Renal cortical epithelial cell (primary cell): ENCODE data around the gene DOP1B. TPM values are rescaled to one million over a fixed set of nuclear protein-coding genes. Genes with fewer than 3 reads are reported as not detected.
A peak's percentile ranks its signal among the peaks of the same experiment; 100 is the strongest.
"Not testable (repeated sequence)": the region's sequence is repeated elsewhere in the genome, so short reads cannot be mapped to it uniquely, and the experiment has no call there.

ENCODE experiments used
- DNase-seq: peaks from one replicate; pipeline ENCODE4 v3.0.0-alpha.2; 2011; ENCODE audit warnings: low read depth
- total RNA-seq: library from RNA; depleted of rRNA; stranded (reverse); fragments of >200 nt; gene quantifications from 2 replicates; pipeline ENCODE4 v1.2.3, GENCODE V29; 2014

DOP1B gene
- total RNA-seq, 1 donor from 2014 or later, result 21.0 TPM

DNA sequence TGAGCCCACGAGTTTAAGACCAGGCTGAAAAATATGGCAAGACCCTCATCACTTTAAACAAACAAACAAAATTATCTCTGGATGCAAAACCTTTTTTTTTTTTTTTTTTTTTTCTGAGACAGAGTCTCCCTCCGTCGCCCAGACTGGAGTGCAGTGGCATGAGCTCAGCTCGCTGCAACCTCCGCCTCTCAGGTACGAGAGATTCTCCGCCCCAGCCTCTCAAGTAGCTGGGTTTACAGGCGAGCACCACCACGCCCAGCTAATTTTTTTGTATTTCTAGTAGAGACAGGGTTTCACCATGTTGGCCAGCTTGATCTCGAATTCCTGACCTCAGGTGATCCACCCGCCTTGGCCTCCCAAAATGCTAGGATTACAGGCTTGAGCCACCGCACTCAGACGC lies 16.8 kb upstream of the DOP1B start:
- DNase-seq, result not testable (repeated sequence)

GRCh38 chr21:36141513-36141925 lies 15.1 kb upstream of the DOP1B start:
- peak; percentile 89 for DNase-seq

DNA sequence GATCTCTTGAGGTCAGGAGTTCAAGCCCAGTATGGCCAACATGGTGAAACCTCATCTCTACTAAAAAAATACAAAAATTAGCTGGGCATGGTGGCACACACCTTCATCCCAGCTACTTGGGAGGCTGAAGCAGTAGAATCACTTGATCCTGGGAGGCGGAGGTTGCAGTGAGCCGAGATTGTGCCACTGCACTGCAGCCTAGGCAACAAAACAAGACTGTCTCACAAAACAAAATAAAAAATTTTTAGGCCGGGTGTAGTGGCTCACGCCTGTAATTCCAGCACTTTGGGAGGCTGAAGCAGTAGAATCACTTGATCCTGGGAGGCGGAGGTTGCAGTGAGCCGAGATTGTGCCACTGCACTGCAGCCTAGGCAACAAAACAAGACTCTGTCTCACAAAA lies 12.4 kb upstream of the DOP1B start:
- DNase-seq, result not testable (repeated sequence)

DNA sequence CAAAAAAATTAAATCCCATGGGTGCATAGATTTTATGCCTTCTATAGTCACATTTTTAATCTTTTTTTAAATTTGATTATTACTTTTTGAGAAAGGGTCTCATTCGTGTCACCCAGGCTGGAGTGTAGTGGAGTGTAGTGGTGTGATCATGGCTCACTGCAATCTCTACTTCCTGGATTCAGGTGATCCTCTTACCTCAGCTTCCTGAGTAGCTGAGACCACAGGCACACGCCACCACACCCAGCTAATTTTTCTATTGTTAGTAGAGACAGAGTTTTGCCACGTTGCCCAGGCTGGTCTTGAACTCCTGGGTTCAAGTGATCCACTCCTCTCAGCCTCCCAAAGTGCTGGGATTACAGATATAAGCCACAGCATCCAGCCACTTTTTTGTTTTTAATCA lies 11.4 kb upstream of the DOP1B start:
- DNase-seq, result no peak

- DNase-seq, result no peak
Observed at GRCh38 chr21:36147911-36148310, 8.7 kb upstream of the DOP1B start.

DNA sequence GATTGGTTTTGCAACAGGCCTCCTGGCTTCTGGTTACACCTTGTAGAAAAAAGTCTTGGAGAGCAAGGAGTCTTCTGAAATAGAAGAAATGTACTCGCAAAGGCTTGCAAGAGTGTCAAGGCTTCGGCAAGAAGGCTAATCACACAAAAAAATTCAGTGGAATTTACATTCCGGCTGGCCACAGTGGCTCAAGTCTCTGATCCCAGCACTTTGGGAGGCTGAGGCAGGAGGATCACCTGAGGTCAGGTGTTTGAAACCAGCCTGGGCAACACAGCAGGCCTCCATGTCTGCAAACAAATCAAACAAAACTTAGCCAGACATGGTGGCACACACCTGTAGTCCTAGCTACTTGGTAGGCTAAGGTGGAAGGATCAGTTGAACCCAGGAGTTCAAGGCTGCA lies 7.7 kb upstream of the DOP1B start:
- DNase-seq, result no peak

DNA sequence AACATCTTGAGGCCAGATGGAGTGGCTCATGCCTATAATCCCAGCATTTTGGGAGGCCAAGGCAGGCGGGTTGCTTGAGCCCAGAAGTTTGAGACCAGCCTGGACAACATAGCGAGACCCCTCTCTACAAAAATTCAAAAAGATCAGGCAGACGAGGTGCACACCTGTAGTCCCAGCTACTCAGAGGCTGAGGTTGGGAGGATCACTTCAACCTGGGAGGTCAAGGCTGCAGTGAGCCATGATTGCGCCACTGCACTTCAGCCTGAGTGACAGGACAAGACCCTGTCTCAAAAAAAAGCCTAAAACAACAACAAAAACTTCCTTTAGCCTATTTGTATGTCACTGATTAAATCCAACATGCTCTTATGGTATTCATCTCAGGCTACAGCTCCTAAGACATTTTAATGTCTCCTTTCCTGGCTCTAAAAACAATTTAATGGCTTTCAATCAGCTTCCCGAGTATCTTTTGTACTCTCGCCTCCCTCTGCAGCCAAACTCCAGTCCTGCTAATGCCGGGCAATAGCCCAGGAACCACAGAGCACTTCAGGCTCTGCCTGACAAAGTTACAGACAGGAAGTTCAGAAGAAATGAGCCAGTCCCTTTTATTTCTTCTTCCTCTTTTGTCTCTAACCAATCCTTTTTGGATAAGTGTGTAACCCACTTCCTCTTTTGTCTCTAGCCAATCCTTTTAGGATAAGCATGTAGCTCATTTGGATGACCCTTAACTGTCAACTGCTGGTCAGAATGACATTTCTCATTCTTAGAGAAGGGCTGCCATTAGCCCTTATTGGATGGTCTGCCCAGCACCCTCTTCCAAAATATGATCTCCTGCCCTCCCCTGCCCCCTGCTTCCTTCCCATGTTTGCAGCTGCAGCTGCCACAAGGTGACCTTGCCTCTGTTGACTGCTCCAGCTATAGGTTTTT lies 6.6 kb upstream of the DOP1B start:
- DNase-seq, result peak; percentile 25

GRCh38 chr21:36155603-36156338 lies 853 bp upstream of the DOP1B start:
- DNase-seq, result no peak

DNA sequence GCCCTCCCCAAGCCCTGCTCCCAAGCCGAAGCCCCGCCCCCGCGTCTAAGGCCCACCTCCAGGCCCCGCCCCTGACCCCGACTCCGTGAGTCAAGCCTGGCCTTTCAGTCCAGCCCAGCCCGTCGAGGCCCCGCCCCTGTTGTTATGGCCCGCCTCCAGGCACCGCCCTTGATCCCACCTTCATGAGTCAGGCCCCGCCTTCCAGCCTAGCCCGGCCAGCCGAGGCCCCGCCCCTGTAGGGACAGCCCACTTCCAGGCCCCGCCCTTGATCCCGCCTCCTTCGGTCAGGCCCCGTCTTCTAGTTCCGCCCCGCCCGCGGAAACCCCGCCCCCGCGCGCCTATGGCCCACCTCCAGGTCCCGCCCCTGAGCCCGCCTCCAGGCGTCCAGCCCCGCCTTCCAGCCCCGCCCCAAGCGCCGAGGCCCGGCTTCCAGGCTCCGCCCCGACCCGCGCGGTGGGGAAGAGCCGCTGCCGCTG lies 247 bp upstream of the DOP1B start:
- DNase-seq, result peak; percentile 86

GRCh38 chr21:36159356-36159921 lies 2.8 kb downstream of the DOP1B start:
- no peak for DNase-seq

DNA sequence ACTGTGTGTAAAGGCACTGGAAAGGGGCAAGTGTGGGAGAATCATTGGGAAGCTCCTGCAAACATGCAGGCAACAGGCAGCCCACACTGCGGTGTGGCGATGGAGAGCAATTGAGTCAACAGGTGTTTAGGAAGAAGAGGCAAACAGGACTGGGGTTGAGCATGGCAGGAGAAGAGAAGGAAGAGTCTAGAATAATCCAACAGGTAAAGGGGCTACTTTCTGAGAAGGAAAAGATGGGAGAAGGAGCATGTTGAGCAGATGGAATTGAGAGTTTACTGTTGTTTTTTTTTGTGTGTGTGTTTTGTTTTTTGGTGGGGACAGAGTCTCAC lies 4.2 kb downstream of the DOP1B start:
- DNase-seq, result no peak

GRCh38 chr21:36162631-36163030 lies 6.0 kb downstream of the DOP1B start:
- DNase-seq, result no peak

DNA sequence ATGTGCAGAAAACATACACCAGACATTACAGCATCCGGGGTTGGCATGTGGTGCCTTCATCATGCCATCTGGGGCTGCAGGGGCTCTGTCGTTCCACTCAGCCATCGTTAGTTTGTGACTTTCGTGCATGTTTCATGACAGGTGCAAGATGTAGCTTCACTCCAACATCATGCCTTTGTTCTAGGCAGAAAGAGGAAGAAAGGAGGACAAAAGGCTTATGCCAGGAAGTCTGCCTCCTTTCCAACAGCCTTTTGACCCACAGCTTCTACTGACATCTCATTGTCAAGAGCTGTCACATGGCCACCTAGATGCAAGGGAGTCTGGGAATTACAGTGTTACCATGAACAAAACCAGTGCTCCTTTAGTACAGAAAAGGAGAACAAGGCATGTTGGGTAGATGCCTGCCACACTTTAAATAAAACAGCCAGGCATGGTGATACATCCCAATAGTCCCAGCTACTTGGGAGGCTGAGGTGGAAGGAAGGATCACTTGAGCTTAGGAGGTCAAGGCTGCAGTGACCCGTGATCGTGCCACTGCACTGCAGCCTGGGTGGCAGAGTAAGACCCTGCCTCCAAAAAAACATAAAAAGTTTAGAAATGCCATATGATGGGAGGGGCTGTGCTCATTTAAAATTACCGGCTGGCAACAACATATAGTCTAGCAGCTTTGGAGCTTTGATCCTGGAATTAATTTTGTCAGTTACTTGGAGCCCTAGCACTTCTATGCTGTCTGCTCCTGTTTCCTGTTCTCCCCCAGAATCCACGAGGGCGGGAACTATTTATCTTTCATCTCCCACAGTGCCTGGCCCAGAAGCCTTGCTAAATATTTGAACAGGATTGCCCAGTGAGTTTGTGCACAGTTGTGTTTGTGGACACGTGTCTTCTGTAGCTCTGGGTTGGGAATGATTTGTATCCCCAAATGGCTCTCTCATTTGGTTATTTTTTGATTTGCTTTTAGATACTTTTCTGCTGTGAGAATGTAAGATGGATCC lies 7.4 kb downstream of the DOP1B start:
- no peak for DNase-seq

DNA sequence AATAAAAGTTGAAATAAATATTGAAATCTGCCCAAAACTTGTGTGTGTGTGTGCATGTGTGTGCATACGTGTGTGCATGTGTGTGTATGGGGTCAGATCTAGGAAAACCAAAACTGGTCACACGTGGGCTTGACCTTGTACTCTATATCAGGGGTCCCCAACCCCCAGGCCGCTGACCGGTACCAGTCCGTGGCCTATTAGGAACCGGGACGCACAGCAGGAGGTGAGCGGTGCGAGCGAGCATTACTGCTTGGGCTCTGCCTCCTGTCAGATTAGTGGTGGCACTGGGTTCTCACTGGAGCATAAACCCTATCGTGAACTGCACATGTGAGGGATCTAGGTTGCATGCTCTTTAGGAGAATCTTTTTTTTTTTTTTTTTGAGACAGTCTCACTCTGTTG lies 8.7 kb downstream of the DOP1B start:
- DNase-seq, result no peak

DNA sequence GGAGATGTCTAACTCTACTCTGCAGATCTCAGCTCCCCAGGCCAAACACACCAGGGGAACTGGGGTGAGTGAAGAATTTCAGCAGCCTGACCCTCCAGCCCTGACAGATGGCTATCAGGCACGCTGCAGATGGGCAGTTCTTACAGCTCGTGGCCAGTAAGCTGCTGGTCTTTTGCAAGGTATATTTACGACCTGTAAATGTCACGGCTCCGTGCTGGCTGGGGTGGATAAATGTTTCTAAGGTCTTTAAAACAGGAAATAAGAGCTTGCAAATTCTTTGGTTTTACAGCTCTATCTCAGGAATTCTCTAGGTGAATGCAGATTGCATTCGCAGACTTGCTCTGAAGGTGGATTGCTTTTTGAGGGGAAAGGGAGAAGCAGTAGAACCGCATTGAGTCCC lies 10.1 kb downstream of the DOP1B start:
- peak; percentile 11 for DNase-seq

- no peak for DNase-seq
Observed at GRCh38 chr21:36167541-36167940, 10.9 kb downstream of the DOP1B start.

DNA sequence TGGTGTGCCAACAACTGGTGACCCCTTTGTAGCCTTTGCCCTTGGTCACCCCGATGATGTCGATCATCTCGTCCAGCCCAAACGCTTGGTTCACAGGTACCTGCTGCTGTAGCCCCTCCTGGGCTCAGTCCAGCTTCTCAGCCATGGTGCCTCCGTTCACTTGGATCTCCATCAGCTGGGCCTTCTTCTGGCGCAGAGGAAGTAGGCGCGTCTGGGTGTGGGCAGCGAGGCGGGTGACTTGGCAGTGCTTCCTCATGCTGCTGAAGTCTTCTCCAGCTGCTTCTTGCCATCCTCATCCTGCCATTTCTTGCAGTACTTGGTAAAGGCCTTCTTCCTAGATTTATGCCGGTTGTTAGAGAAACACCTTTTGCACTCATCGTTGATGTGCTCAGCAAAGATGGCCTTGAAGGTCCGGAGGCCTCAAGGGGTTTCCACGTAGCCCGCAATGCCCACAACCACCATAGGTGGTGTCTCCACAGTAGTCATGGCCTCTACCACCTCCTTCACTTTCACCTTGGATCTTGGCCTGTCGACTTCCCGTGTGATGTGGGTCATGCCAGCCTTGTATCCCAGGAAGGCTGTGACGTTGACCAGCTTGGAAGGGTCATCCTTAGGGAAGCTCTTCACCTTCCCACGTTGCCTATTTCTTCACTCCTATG lies 13.0 kb downstream of the DOP1B start:
- no peak for DNase-seq

- DNase-seq, result no peak
Observed at GRCh38 chr21:36170823-36171222, 14.2 kb downstream of the DOP1B start.

- DNase-seq, result no peak
Observed at GRCh38 chr21:36171336-36171735, 14.7 kb downstream of the DOP1B start.

DNA sequence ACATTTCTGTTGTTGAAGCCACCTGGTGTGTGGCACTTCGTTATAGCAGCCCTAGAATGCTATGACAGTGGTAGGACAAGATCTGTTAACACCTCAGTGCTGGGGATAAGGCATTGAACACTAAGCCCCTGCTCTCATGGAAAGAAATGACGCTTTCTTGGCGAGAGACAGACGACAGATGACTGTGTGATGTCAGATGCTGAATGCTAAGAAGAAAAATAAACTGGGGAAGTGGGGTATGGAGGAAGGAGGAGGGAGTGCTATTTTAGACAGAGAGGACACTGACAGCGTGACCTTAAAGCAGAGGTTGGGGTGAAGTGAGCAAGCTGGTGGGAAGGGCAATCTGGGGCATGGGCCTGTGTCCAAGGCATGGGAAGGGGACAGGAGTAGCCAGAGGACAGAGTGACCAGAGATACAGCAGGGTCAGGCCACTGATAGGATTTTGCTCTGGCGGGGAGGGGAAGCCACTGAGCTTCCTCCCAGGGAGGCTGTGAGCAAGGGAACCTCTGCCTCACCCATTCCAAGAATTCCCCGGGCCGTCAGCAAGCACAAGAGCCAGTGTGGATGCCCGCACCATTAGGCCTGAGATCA lies 15.2 kb downstream of the DOP1B start:
- DNase-seq, result no peak

GRCh38 chr21:36174780-36175179 lies 18.2 kb downstream of the DOP1B start:
- DNase-seq, result no peak
